Endothelial cell of umbilical vein (primary cell): ENCODE data around the gene SFT2D1. TPM values are rescaled to one million over a fixed set of nuclear protein-coding genes. Genes with fewer than 3 reads are reported as not detected.

ENCODE experiments used
- BruUV-seq: library from RNA; stranded (reverse); fragments of 400-500 nt; replicated peaks from 2 replicates; lab custom pipeline; 2021; lab: Mats Ljungman, UMichigan
- CTCF ChIA-PET: fragments of 300-600, 350-600 bp; sonication (Branson Sonifier 250); formaldehyde crosslinking; loops from one replicate; lab custom pipeline; 2021; ENCODE audit warnings: antibody characterized with exemption, inconsistent platforms; lab: Charles Lee
- POLR2A ChIA-PET: fragments of 300-600, 350-600 bp; sonication (Branson Sonifier 250); formaldehyde crosslinking; loops from one replicate; lab custom pipeline; 2021; ENCODE audit warnings: antibody characterized with exemption, inconsistent platforms; lab: Charles Lee
- DNase-seq: peaks from one replicate; pipeline ENCODE4 v3.0.0-alpha.2; 2011; ENCODE audit warnings: low read depth, low spot score
- FAIRE-seq: peaks from 2 replicates; lab custom pipeline; 2011; peaks lifted over from hg19 to GRCh38; lab: Jason Lieb, UNC
- H2AFZ ChIP-seq: 2 replicates; pipeline ENCODE4 v1.6.0; 2012; ENCODE audit warnings: low read depth, low read length, control low read depth, inconsistent platforms
- H3K27ac ChIP-seq: 2 replicates; pipeline ENCODE4 v1.5.1; 2011; ENCODE audit warnings: low read depth, mild to moderate bottlenecking, control low read depth, low read length, moderate library complexity; ENCODE audit not compliant: insufficient read depth
- H3K27me3 ChIP-seq, 2 experiments: 2 replicates each; pipeline versions ENCODE4 v1.6.0 to v1.6.1; 2011; ENCODE audit warnings: low read length in 2 of 2, mixed read lengths in 1 of 2; ENCODE audit not compliant: control insufficient read depth in 2 of 2, insufficient read depth in 2 of 2
- H3K36me3 ChIP-seq, 2 experiments: 2 replicates in 1 of 2; 3 replicates in 1 of 2; pipeline ENCODE4 v1.5.1; 2011; ENCODE audit warnings: low read length in 2 of 2, mild to moderate bottlenecking in 1 of 2, moderate library complexity in 1 of 2; ENCODE audit not compliant: control insufficient read depth in 2 of 2, insufficient read depth in 2 of 2; ENCODE audit errors: extremely low read depth in 1 of 2
- H3K4me1 ChIP-seq: 3 replicates; pipeline ENCODE4 v1.5.1; 2011; ENCODE audit warnings: mild to moderate bottlenecking, low read length; ENCODE audit not compliant: control insufficient read depth, insufficient read depth; ENCODE audit errors: extremely low read depth
- H3K4me2 ChIP-seq: 2 replicates; pipeline ENCODE4 v1.6.1; 2011; ENCODE audit warnings: low read length, control low read depth, mixed read lengths; ENCODE audit not compliant: insufficient read depth
- H3K4me3 ChIP-seq, 3 experiments: fragments of 200-600 bp in 1 of 3; sonication (generic), shearing (Covaris generic) in 1 of 3; replicated peaks in 1 of 3; 2 replicates each; pipeline ENCODE4 v1.5.1; 2011 to 2016; ENCODE audit warnings: control low read depth in 3 of 3, low read length in 3 of 3, mild to moderate bottlenecking in 2 of 3, inconsistent platforms in 1 of 3, low read depth in 1 of 3, moderate library complexity in 1 of 3; ENCODE audit not compliant: insufficient read depth in 1 of 3
- H3K79me2 ChIP-seq: 2 replicates; pipeline ENCODE4 v1.6.0; 2012; ENCODE audit warnings: low read length, inconsistent platforms; ENCODE audit not compliant: control insufficient read depth, insufficient read depth
- H3K9ac ChIP-seq: replicated peaks from 2 replicates; pipeline ENCODE3; 2011; ENCODE audit warnings: low read length, control low read depth; ENCODE audit not compliant: insufficient read depth; ENCODE audit errors: extremely low read depth
- H3K9me1 ChIP-seq: replicated peaks from 3 replicates; pipeline ENCODE4 v1.6.0; 2011; ENCODE audit warnings: mild to moderate bottlenecking, low read length; ENCODE audit not compliant: control insufficient read depth, insufficient read depth; ENCODE audit errors: extremely low read depth
- H3K9me3 ChIP-seq: replicated peaks from 2 replicates; pipeline ENCODE4 v1.5.1; 2012; ENCODE audit warnings: low read length, inconsistent platforms; ENCODE audit not compliant: control insufficient read depth, insufficient read depth
- H4K20me1 ChIP-seq: replicated peaks from 2 replicates; pipeline ENCODE3; 2011; ENCODE audit warnings: mild to moderate bottlenecking, low read length; ENCODE audit not compliant: control insufficient read depth, insufficient read depth; ENCODE audit errors: extremely low read depth
- CTCF ChIP-seq, 2 donors: IDR thresholded peaks; 1 replicate in 1 of 2; 2 replicates in 1 of 2; pipeline ENCODE4 v1.5.1; 2011; ENCODE audit warnings: low read length in 2 of 2, mild to moderate bottlenecking in 2 of 2, moderate library complexity in 2 of 2, control low read depth in 1 of 2, inconsistent platforms in 1 of 2, low read depth in 1 of 2; ENCODE audit not compliant: insufficient read depth in 1 of 2; ENCODE audit errors: extremely low read depth in 1 of 2
- EZH2 ChIP-seq: IDR thresholded peaks from 2 replicates; pipeline ENCODE4 v1.6.1; 2012; ENCODE audit warnings: borderline replicate concordance, low read depth, mild to moderate bottlenecking, moderate library complexity, low read length, inconsistent platforms; ENCODE audit not compliant: severe bottlenecking
- FOS ChIP-seq: IDR thresholded peaks from 2 replicates; pipeline ENCODE4 v1.6.1; 2011; ENCODE audit warnings: mild to moderate bottlenecking, low read length, moderate library complexity, borderline replicate concordance; ENCODE audit not compliant: insufficient read depth
- GATA2 ChIP-seq: IDR thresholded peaks from 2 replicates; pipeline ENCODE4 v1.7.0; 2011; ENCODE audit warnings: low read depth, mild to moderate bottlenecking, moderate library complexity, mixed read lengths, low read length; ENCODE audit not compliant: insufficient read length, insufficient read depth
- JUN ChIP-seq: IDR thresholded peaks from 2 replicates; pipeline ENCODE4 v1.6.1; 2011; ENCODE audit warnings: borderline replicate concordance, low read depth; ENCODE audit not compliant: insufficient read length, insufficient read depth
- MAX ChIP-seq: IDR thresholded peaks from 2 replicates; pipeline ENCODE4 v1.6.1; 2011; ENCODE audit not compliant: insufficient read depth, insufficient read length
- MYC ChIP-seq: IDR thresholded peaks from one replicate; pipeline ENCODE4 v1.6.1; 2011; ENCODE audit warnings: mild to moderate bottlenecking, low read depth, low read length
- POLR2A ChIP-seq: IDR thresholded peaks from 2 replicates; pipeline ENCODE4 v1.6.1; 2012; ENCODE audit warnings: low read depth, mild to moderate bottlenecking, control low read depth, low read length
- POLR2AphosphoS5 ChIP-seq: IDR thresholded peaks from 2 replicates; pipeline ENCODE4 v1.6.1; 2012; ENCODE audit warnings: low read depth, mild to moderate bottlenecking, control low read depth, low read length, moderate library complexity; ENCODE audit not compliant: insufficient read depth
- dilution Hi-C: fragments of 300-500 bp; cut with MboI; formaldehyde crosslinking; loops from one replicate; pipeline ENCODE4 v1.15.0; 2019; ENCODE audit warnings: low sequenced_read_pairs; ENCODE audit not compliant: extremely low pct_ligation_motif_present
- intact Hi-C: fragments of 100-400 bp; cut with micrococcal nuclease; formaldehyde crosslinking; loops from one replicate; pipeline ENCODE4 v1.10.0; 2022
- polyA plus RNA-seq, 4 experiments: library from polyadenylated mRNA; depleted of rRNA in 3 of 4; stranded (reverse) in 3 of 4; unstranded in 1 of 4; fragments of >200 nt; gene quantifications; 2 replicates each; pipeline versions ENCODE4 v1.2.1 to v1.2.3, GENCODE V29; 2011 to 2012; ENCODE audit warnings: missing spikeins in 1 of 4
- total RNA-seq: library from RNA; stranded (reverse); gene quantifications from 2 replicates; pipeline ENCODE4 v1.2.3, GENCODE V29; 2021

Gene SFT2D1
- total and polyA plus RNA-seq, 2 donors (not counting 3 experiments of a cell fraction or from before 2014, with no cell fraction given): 22.9 to 30.6 TPM

- DNase-seq (no peak), FAIRE-seq (no peak)
- no TSS peak for BruUV-seq
- TF ChIP-seq JUN (no peak), GATA2 (no peak), MAX (no peak), POLR2AphosphoS5 (no peak), MYC (no peak), CTCF (IDR thresholded peaks at IDR 0.05; ENCODE audit: extremely low read depth in 1 of 2, insufficient read depth in 1 of 2, low read depth in 1 of 2, low read length in 2 of 2) (no peak), POLR2A (no peak), EZH2 (no peak), FOS (no peak)
- intact Hi-C loops (no loop called here), dilution Hi-C loops (no loop called here)
- POLR2A ChIA-PET: no interaction called here
- Histone ChIP-seq H3K36me3 (no peaks in the 10 kb centered on the region), H3K9me3 (no peaks in the 10 kb centered on the region), H3K4me2 (no peak overlapping the region), H3K27ac (no peak overlapping the region), H3K79me2 (peaks cover 35% of the 10 kb centered on the region), H3K9me1 (no peaks in the 10 kb centered on the region), H3K9ac (no peak overlapping the region), H3K4me1 (no peaks in the 10 kb centered on the region), H3K4me3 (no peak overlapping the region), H2AFZ (no peak overlapping the region), H4K20me1 (no peaks in the 10 kb centered on the region), H3K27me3 (no peaks in the 10 kb centered on the region)
- CTCF ChIA-PET: no interaction called here
Observed at GRCh38 chr6:166334878-166335277, 7.5 kb downstream of the SFT2D1 start.
